K562 (cell line): ENCODE measurements around the gene SSU72. TPM values are rescaled to one million over a fixed set of nuclear protein-coding genes. Genes with fewer than 3 reads are reported as not detected.

Experiments used
- ARID1B ChIP-seq: fragments of 450-650 bp; IDR thresholded peaks from 2 replicates; pipeline ENCODE4 v1.6.1; 2016; ENCODE audit warnings: antibody characterized with exemption, mild to moderate bottlenecking, inconsistent platforms
- BRF1 ChIP-seq: IDR thresholded peaks from 3 replicates; pipeline ENCODE4 v1.6.1; 2011; ENCODE audit warnings: borderline replicate concordance, mild to moderate bottlenecking; ENCODE audit not compliant: insufficient read length; ENCODE audit errors: extremely low read depth
- CHD4 ChIP-seq: fragments of 200-600 bp; sonication (generic); IDR thresholded peaks from 3 replicates; pipeline ENCODE4 v1.6.1; 2012; ENCODE audit warnings: low read depth, mild to moderate bottlenecking, mixed read lengths, low read length, inconsistent platforms; ENCODE audit not compliant: insufficient read depth, insufficient replicate concordance, poor library complexity, severe bottlenecking
- CHD7 ChIP-seq: fragments of 200-600 bp; sonication (generic); IDR thresholded peaks from one replicate; pipeline ENCODE4 v1.6.1; 2012; ENCODE audit warnings: mild to moderate bottlenecking, low read depth, low read length, inconsistent platforms
- ERF ChIP-seq: fragments of 450-650 bp; formaldehyde crosslinking; IDR thresholded peaks from 2 replicates; pipeline ENCODE4 v1.4.0; 2020; ENCODE audit warnings: mild to moderate bottlenecking, mixed read lengths
- JUND ChIP-seq, 2 experiments: IDR thresholded peaks; 2 replicates in 1 of 2; 3 replicates in 1 of 2; pipeline ENCODE4 v1.6.1; 2011; ENCODE audit warnings: borderline replicate concordance in 2 of 2, low read depth in 2 of 2, low read length in 2 of 2, improper control_type of control experiment in 1 of 2, missing biosample characterization in 1 of 2, missing genetic modification characterization in 1 of 2, missing genetic modification reagents in 1 of 2
- NR2F6 ChIP-seq: fragments of 450-650 bp; formaldehyde crosslinking; IDR thresholded peaks from 2 replicates; pipeline ENCODE4 v1.4.0; 2020; ENCODE audit warnings: mild to moderate bottlenecking
- RCOR1 ChIP-seq, 2 experiments: IDR thresholded peaks; 2 replicates each; pipeline ENCODE4 v1.6.1; 2012; ENCODE audit warnings: low read depth in 2 of 2, low read length in 2 of 2, borderline replicate concordance in 1 of 2, improper control_type of control experiment in 1 of 2
- TAF1 ChIP-seq: IDR thresholded peaks from 2 replicates; pipeline ENCODE4 v1.6.1; 2011; ENCODE audit warnings: mild to moderate bottlenecking, low read length, moderate library complexity; ENCODE audit not compliant: insufficient read depth, control insufficient read depth, severe bottlenecking; ENCODE audit errors: extremely low read depth
- XRCC4 ChIP-seq: IDR thresholded peaks from one replicate; pipeline ENCODE4 v1.6.1; 2011; ENCODE audit not compliant: insufficient read depth, insufficient read length; ENCODE audit errors: extremely low read depth
- ZBTB2 ChIP-seq: fragments of 450-650 bp; IDR thresholded peaks from 2 replicates; pipeline ENCODE4 v1.6.1; 2016; ENCODE audit warnings: antibody characterized with exemption
- ZNF239 ChIP-seq: fragments of 250-450 bp; sonication (Bioruptor Pico); IDR thresholded peaks from 2 replicates; pipeline ENCODE4 v1.4.0; 2020; ENCODE audit warnings: mild to moderate bottlenecking
- ZNF282 ChIP-seq: sonication (generic); formaldehyde crosslinking; IDR thresholded peaks from 2 replicates; pipeline ENCODE4 v1.8.1; 2023; ENCODE audit warnings: missing genetic modification reagents
- ZNF551 ChIP-seq: fragments of 250-450 bp; sonication (Bioruptor Pico); IDR thresholded peaks from 2 replicates; pipeline ENCODE4 v1.5.0; 2021; ENCODE audit warnings: mild to moderate bottlenecking, moderate library complexity
- polyA plus RNA-seq, 8 experiments: library from polyadenylated mRNA; depleted of rRNA in 4 of 8; stranded (reverse) in 5 of 8; unstranded in 3 of 8; fragments of >200 nt; fragmentation: Nextera tagmentation in 2 of 8; fragmentation: Illumina TruSeq in 1 of 8; extraction: Ambion mirVana in 2 of 8; extraction: Trizol in 1 of 8; gene quantifications; 2 replicates each; pipeline versions ENCODE4 v1.2.1 to v1.2.3, GENCODE V29; 2011 to 2014; ENCODE audit warnings: inconsistent platforms in 1 of 8, missing spikeins in 1 of 8
- total RNA-seq, 7 experiments: library from RNA; depleted of rRNA in 6 of 7; stranded (reverse); fragments of >200 nt in 6 of 7; fragmentation: Illumina TruSeq in 2 of 7; extraction: Trizol in 2 of 7; gene quantifications; 2 replicates each; pipeline versions ENCODE4 v1.2.1 to v1.2.3, GENCODE V29; 2011 to 2021; ENCODE audit warnings: low replicate concordance in 1 of 7

The SSU72 gene
- total and polyA plus RNA-seq, 9 of the 15 experiments (the other 6 are each of a cell fraction or from before 2014, with no cell fraction given), result 70.8 to 201 (median 94.6) TPM

GRCh38 chr1:1609822-1610485, 35.3 kb upstream of the SSU72 start (continued):
- TF ChIP-seq CHD7, result no peak
- TF ChIP-seq XRCC4, result no peak
- no peak for TF ChIP-seq JUND (IDR thresholded peaks at IDR 0.05; ENCODE audit: borderline replicate concordance, low read depth, low read length)
- TF ChIP-seq JUND (tag; IDR thresholded peaks at IDR 0.05; ENCODE audit: borderline replicate concordance, low read depth, low read length), result 0 out of 3 replicates have a peak, but pooled peaks have one; percentile 37
- TF ChIP-seq ARID1B, result no peak
- TF ChIP-seq ZNF551 (CRISPR knock-in tag), result no peak
- TF ChIP-seq ZNF282 (CRISPR knock-in tag), result no peak
- TF ChIP-seq CHD4, result no peak
- no peak for TF ChIP-seq TAF1
- TF ChIP-seq RCOR1 (IDR thresholded peaks at IDR 0.05; ENCODE audit: borderline replicate concordance in 1 of 2, low read depth in 2 of 2, low read length in 2 of 2), result no peak
- peak; percentile 79 for TF ChIP-seq ZNF239
- no peak; the same call in 1 of the 2 replicates for TF ChIP-seq ZBTB2
- TF ChIP-seq ERF, result peak; percentile 89
- no peak for TF ChIP-seq BRF1
- TF ChIP-seq NR2F6, result peak; percentile 52; the same call in 1 of the 2 replicates
